Endothelial cell of umbilical vein (primary cell): ENCODE results near the gene MAN1A1. TPM values are rescaled to one million over a fixed set of nuclear protein-coding genes. Genes with fewer than 3 reads are reported as not detected.

ENCODE experiments used
- BruUV-seq: library from RNA; stranded (reverse); fragments of 400-500 nt; replicated peaks from 2 replicates; lab custom pipeline; 2021; lab: Mats Ljungman, UMichigan
- CTCF ChIA-PET: fragments of 300-600, 350-600 bp; sonication (Branson Sonifier 250); formaldehyde crosslinking; loops from one replicate; lab custom pipeline; 2021; ENCODE audit warnings: antibody characterized with exemption, inconsistent platforms; lab: Charles Lee
- POLR2A ChIA-PET: fragments of 300-600, 350-600 bp; sonication (Branson Sonifier 250); formaldehyde crosslinking; loops from one replicate; lab custom pipeline; 2021; ENCODE audit warnings: antibody characterized with exemption, inconsistent platforms; lab: Charles Lee
- DNase-seq: peaks from one replicate; pipeline ENCODE4 v3.0.0-alpha.2; 2011; ENCODE audit warnings: low read depth, low spot score
- FAIRE-seq: peaks from 2 replicates; lab custom pipeline; 2011; peaks lifted over from hg19 to GRCh38; lab: Jason Lieb, UNC
- H2AFZ ChIP-seq: 2 replicates; pipeline ENCODE4 v1.6.0; 2012; ENCODE audit warnings: low read depth, low read length, control low read depth, inconsistent platforms
- H3K27ac ChIP-seq: 2 replicates; pipeline ENCODE4 v1.5.1; 2011; ENCODE audit warnings: low read depth, mild to moderate bottlenecking, control low read depth, low read length, moderate library complexity; ENCODE audit not compliant: insufficient read depth
- H3K27me3 ChIP-seq, 2 experiments: 2 replicates each; pipeline versions ENCODE4 v1.6.0 to v1.6.1; 2011; ENCODE audit warnings: low read length in 2 of 2, mixed read lengths in 1 of 2; ENCODE audit not compliant: control insufficient read depth in 2 of 2, insufficient read depth in 2 of 2
- H3K36me3 ChIP-seq, 2 experiments: 2 replicates in 1 of 2; 3 replicates in 1 of 2; pipeline ENCODE4 v1.5.1; 2011; ENCODE audit warnings: low read length in 2 of 2, mild to moderate bottlenecking in 1 of 2, moderate library complexity in 1 of 2; ENCODE audit not compliant: control insufficient read depth in 2 of 2, insufficient read depth in 2 of 2; ENCODE audit errors: extremely low read depth in 1 of 2
- H3K4me1 ChIP-seq: 3 replicates; pipeline ENCODE4 v1.5.1; 2011; ENCODE audit warnings: mild to moderate bottlenecking, low read length; ENCODE audit not compliant: control insufficient read depth, insufficient read depth; ENCODE audit errors: extremely low read depth
- H3K4me2 ChIP-seq: 2 replicates; pipeline ENCODE4 v1.6.1; 2011; ENCODE audit warnings: low read length, control low read depth, mixed read lengths; ENCODE audit not compliant: insufficient read depth
- H3K4me3 ChIP-seq, 3 experiments: fragments of 200-600 bp in 1 of 3; sonication (generic), shearing (Covaris generic) in 1 of 3; replicated peaks in 1 of 3; 2 replicates each; pipeline ENCODE4 v1.5.1; 2011 to 2016; ENCODE audit warnings: control low read depth in 3 of 3, low read length in 3 of 3, mild to moderate bottlenecking in 2 of 3, inconsistent platforms in 1 of 3, low read depth in 1 of 3, moderate library complexity in 1 of 3; ENCODE audit not compliant: insufficient read depth in 1 of 3
- H3K79me2 ChIP-seq: 2 replicates; pipeline ENCODE4 v1.6.0; 2012; ENCODE audit warnings: low read length, inconsistent platforms; ENCODE audit not compliant: control insufficient read depth, insufficient read depth
- H3K9ac ChIP-seq: replicated peaks from 2 replicates; pipeline ENCODE3; 2011; ENCODE audit warnings: low read length, control low read depth; ENCODE audit not compliant: insufficient read depth; ENCODE audit errors: extremely low read depth
- H3K9me1 ChIP-seq: replicated peaks from 3 replicates; pipeline ENCODE4 v1.6.0; 2011; ENCODE audit warnings: mild to moderate bottlenecking, low read length; ENCODE audit not compliant: control insufficient read depth, insufficient read depth; ENCODE audit errors: extremely low read depth
- H3K9me3 ChIP-seq: replicated peaks from 2 replicates; pipeline ENCODE4 v1.5.1; 2012; ENCODE audit warnings: low read length, inconsistent platforms; ENCODE audit not compliant: control insufficient read depth, insufficient read depth
- H4K20me1 ChIP-seq: replicated peaks from 2 replicates; pipeline ENCODE3; 2011; ENCODE audit warnings: mild to moderate bottlenecking, low read length; ENCODE audit not compliant: control insufficient read depth, insufficient read depth; ENCODE audit errors: extremely low read depth
- EZH2 ChIP-seq: IDR thresholded peaks from 2 replicates; pipeline ENCODE4 v1.6.1; 2012; ENCODE audit warnings: borderline replicate concordance, low read depth, mild to moderate bottlenecking, moderate library complexity, low read length, inconsistent platforms; ENCODE audit not compliant: severe bottlenecking
- FOS ChIP-seq: IDR thresholded peaks from 2 replicates; pipeline ENCODE4 v1.6.1; 2011; ENCODE audit warnings: mild to moderate bottlenecking, low read length, moderate library complexity, borderline replicate concordance; ENCODE audit not compliant: insufficient read depth
- GATA2 ChIP-seq: IDR thresholded peaks from 2 replicates; pipeline ENCODE4 v1.7.0; 2011; ENCODE audit warnings: low read depth, mild to moderate bottlenecking, moderate library complexity, mixed read lengths, low read length; ENCODE audit not compliant: insufficient read length, insufficient read depth
- JUN ChIP-seq: IDR thresholded peaks from 2 replicates; pipeline ENCODE4 v1.6.1; 2011; ENCODE audit warnings: borderline replicate concordance, low read depth; ENCODE audit not compliant: insufficient read length, insufficient read depth
- MYC ChIP-seq: IDR thresholded peaks from one replicate; pipeline ENCODE4 v1.6.1; 2011; ENCODE audit warnings: mild to moderate bottlenecking, low read depth, low read length
- POLR2A ChIP-seq: IDR thresholded peaks from 2 replicates; pipeline ENCODE4 v1.6.1; 2012; ENCODE audit warnings: low read depth, mild to moderate bottlenecking, control low read depth, low read length
- POLR2AphosphoS5 ChIP-seq: IDR thresholded peaks from 2 replicates; pipeline ENCODE4 v1.6.1; 2012; ENCODE audit warnings: low read depth, mild to moderate bottlenecking, control low read depth, low read length, moderate library complexity; ENCODE audit not compliant: insufficient read depth
- dilution Hi-C: fragments of 300-500 bp; cut with MboI; formaldehyde crosslinking; loops from one replicate; pipeline ENCODE4 v1.15.0; 2019; ENCODE audit warnings: low sequenced_read_pairs; ENCODE audit not compliant: extremely low pct_ligation_motif_present
- intact Hi-C: fragments of 100-400 bp; cut with micrococcal nuclease; formaldehyde crosslinking; loops from one replicate; pipeline ENCODE4 v1.10.0; 2022
- polyA plus RNA-seq, 4 experiments: library from polyadenylated mRNA; depleted of rRNA in 3 of 4; stranded (reverse) in 3 of 4; unstranded in 1 of 4; fragments of >200 nt; gene quantifications; 2 replicates each; pipeline versions ENCODE4 v1.2.1 to v1.2.3, GENCODE V29; 2011 to 2012; ENCODE audit warnings: missing spikeins in 1 of 4
- total RNA-seq: library from RNA; stranded (reverse); gene quantifications from 2 replicates; pipeline ENCODE4 v1.2.3, GENCODE V29; 2021
- TF ChIP-seq, protein P1 (sequence below), 2 donors: IDR thresholded peaks; 1 replicate in 1 of 2; 2 replicates in 1 of 2; pipeline ENCODE4 v1.5.1; 2011; ENCODE audit warnings: low read length in 2 of 2, mild to moderate bottlenecking in 2 of 2, moderate library complexity in 2 of 2, control low read depth in 1 of 2, inconsistent platforms in 1 of 2, low read depth in 1 of 2; ENCODE audit not compliant: insufficient read depth in 1 of 2; ENCODE audit errors: extremely low read depth in 1 of 2
- TF ChIP-seq, protein P2 (sequence below): IDR thresholded peaks from 2 replicates; pipeline ENCODE4 v1.6.1; 2011; ENCODE audit not compliant: insufficient read depth, insufficient read length

Gene MAN1A1
- total and polyA plus RNA-seq, 2 donors (not counting 3 experiments of a cell fraction or from before 2014, with no cell fraction given) = 3.3 to 12.9 TPM

DNA sequence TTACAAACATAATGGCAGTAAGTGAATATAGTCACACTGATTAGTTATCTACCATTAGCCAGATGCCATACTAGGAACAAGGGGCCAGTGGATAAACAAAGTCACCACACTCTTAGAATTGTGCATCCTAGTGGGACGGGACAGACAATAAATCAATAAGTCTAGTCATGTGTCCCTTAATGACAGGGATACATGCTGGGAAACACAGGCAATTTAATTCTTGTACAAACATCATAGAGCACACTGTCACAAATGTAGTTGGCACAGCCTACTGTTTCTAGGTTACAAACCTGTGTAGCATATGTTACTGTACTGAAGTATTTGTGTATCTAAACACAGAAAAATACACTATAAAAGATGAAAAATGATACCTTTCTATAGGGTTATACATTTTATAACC lies 148.1 kb downstream of the MAN1A1 start:
- Histone ChIP-seq H3K36me3 (no peaks in the 10 kb centered on the region), H3K9me1 (no peaks in the 10 kb centered on the region), H3K27me3 (no peaks in the 10 kb centered on the region), H3K4me2 (no peak overlapping the region), H3K9ac (no peak overlapping the region), H3K79me2 (no peaks in the 10 kb centered on the region), H4K20me1 (no peaks in the 10 kb centered on the region), H3K9me3 (no peaks in the 10 kb centered on the region), H3K4me1 (no peaks in the 10 kb centered on the region), H2AFZ (no peak overlapping the region), H3K4me3 (no peak overlapping the region), H3K27ac (no peak overlapping the region)
- DNase-seq = no peak
- TF ChIP-seq, protein P1, sequence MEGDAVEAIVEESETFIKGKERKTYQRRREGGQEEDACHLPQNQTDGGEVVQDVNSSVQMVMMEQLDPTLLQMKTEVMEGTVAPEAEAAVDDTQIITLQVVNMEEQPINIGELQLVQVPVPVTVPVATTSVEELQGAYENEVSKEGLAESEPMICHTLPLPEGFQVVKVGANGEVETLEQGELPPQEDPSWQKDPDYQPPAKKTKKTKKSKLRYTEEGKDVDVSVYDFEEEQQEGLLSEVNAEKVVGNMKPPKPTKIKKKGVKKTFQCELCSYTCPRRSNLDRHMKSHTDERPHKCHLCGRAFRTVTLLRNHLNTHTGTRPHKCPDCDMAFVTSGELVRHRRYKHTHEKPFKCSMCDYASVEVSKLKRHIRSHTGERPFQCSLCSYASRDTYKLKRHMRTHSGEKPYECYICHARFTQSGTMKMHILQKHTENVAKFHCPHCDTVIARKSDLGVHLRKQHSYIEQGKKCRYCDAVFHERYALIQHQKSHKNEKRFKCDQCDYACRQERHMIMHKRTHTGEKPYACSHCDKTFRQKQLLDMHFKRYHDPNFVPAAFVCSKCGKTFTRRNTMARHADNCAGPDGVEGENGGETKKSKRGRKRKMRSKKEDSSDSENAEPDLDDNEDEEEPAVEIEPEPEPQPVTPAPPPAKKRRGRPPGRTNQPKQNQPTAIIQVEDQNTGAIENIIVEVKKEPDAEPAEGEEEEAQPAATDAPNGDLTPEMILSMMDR (IDR thresholded peaks at IDR 0.05; ENCODE audit: extremely low read depth in 1 of 2, insufficient read depth in 1 of 2, low read depth in 1 of 2, low read length in 2 of 2) = no peak
- TF ChIP-seq, protein P2, sequence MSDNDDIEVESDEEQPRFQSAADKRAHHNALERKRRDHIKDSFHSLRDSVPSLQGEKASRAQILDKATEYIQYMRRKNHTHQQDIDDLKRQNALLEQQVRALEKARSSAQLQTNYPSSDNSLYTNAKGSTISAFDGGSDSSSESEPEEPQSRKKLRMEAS = no peak
- TF ChIP-seq FOS (no peak), POLR2AphosphoS5 (no peak), EZH2 (no peak), JUN (no peak), MYC (no peak), POLR2A (no peak), GATA2 (no peak)
- ChIA-PET POLR2A (no interaction called here), CTCF (no interaction called here)
- no TSS peak for BruUV-seq
- dilution Hi-C loops (no loop called here), intact Hi-C loops (no loop called here)
- FAIRE-seq = no peak
